Effector CD4-positive, alpha-beta T cell (primary cell): ENCODE data around the gene ACBD4.

Experiments used
- DNase-seq: peaks from one replicate; pipeline ENCODE4 v3.0.0-alpha.2; 2020

The ACBD4 gene

DNA sequence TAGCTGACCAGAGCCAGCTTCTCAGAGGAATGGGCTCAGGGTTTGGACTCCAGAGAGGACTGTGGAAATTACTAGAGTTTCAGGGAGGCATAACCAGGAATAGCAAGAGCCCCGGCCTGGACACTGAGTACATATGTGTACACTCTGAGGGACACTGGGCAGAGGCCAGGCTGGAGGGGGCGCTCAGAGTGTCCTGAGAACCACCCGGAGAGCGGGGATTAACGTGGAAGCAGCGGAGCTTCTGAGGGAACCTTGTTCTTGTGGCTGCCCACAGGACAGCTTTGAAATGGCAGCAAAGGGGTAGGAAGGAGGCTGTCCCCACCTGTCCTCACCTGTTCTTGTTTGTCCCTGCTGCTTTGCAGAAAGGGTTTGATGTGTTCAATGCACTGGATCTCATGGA, 31.0 kb upstream of the ACBD4 start:
- no peak for DNase-seq

DNA sequence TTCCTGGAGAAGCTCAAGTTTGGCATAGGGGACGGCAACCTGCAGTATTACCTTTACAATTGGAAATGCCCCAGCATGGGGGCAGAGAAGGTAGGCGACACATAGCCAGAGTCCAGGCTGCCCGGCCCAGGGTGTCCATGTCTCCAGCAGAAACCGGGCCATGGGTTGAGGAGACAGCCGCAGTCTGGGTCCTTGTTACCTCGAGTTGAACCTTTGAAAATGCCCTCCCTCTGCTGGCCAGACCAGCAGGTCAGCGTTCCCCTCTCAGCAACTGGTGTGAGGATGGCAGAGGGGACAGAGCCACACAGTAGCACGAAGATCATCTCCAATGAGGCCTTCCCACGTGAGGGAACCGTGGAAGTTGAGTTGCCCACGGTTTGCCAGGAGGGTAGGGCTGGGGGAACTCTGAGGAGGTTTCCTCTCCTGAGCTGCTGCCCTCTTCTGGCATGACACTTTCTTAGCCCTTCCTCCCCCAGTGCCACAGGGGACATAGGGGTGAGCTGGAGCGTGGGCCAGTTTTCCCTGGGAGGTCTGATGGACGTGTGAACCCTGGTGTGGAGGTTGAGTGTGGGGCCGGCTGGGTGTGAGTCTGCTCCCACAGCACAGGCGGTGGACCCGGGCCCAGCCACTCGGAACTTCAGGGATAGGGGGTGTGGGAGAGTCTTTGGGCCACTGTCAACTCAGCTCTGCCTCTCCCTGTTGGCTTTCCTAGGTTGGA, 30.4 kb upstream of the ACBD4 start:
- no peak for DNase-seq

DNA sequence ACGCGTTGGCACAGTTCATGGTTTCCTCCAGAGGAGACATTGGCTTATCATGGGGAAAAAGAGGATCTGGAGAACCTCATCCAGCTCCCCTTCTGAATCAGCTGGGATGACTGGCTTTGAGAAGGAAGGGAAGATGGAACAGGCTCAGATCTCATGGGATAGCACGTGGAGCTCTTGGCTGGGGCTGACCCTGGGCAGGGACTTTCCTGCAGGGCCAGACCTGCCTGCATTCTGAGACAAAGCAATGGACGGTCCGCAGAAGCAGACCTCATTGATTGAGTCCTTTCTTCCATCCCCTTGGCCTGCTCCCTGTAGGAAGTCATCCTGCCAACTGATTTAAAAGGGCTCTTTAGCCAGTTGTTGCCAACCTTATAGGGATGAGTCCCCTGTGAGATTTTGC, 29.4 kb upstream of the ACBD4 start:
- DNase-seq: no peak

- no peak for DNase-seq
Measured at GRCh38 chr17:45106582-45106981, 28.9 kb upstream of the ACBD4 start.

DNA sequence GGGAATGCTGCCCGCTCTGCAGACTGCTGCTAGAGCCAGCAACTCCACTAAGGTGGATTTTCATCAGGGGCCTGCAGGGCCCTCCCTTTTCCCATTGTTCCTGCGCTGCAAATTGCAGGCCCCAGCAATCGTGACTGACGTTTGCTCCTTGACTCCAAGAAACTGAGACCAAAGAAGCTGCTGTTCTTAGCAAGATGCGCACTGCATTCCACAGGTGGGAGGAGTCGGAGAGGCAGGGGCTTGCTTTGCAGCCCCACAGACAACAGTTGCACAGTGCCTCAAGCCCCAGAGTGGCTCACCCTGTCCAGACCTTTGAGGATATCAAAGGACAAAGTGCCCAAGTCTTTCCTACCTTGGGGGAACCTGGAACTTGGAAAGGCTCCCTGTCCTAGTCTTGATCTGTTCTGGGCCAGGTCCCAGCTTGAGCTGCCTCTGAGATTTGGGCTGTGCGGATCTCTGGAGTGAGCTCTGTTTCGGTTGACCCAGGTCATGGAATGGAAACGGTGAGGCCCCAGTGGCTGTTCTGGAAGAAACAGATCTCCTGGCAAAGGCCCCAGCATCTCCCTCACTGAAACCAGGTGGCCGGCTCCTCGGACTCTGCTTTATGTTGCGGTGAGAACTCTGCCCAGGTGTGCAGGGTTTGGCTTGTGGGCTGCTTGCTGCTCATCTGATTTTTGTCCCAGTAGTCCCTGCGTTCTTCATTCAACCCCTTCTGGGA, 28.0 kb upstream of the ACBD4 start:
- DNase-seq: no peak

DNA sequence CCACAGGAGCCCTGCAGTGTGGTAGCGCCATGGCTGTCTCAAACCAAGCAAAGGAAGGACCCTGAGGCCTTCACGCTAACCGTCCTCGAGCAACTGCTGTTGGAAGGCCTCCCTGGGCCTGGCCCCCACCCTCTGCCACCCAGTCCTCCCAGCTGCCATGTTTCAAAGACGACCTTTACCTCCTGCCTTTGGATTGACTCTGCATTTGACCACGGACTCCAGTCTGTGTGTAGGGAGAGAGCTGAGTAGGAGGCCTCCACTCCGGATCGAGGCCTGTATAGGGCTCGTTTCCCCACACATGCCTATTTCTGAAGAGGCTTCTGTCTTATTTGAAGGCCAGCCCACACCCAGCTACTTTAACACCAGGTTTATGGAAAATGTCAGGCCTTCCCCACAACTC, 27.4 kb upstream of the ACBD4 start:
- no peak for DNase-seq

GRCh38 chr17:45108595-45109521, 26.6 kb upstream of the ACBD4 start:
- DNase-seq: no peak

GRCh38 chr17:45110676-45111611, 24.5 kb upstream of the ACBD4 start:
- DNase-seq: no peak

DNA sequence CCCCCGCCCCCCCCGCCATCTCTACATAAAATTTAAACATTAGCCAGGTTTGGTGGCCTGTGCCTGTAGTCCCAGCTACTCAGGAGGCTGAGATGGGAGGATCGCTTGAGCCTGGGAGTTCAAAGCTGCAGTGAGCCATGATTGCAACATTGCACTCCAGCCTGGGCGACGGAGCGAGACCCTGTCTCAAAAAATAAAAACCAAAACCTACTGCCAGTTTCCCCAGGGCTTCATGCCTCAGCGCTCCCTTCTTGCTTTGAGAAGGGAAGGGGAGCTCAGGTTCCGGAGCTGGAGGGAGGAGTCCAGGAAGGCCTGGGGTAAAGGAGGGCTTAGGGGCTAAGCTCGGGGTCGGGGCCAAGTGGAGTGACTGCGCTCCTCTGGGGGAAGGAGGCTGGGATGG, 23.6 kb upstream of the ACBD4 start:
- no peak for DNase-seq

DNA sequence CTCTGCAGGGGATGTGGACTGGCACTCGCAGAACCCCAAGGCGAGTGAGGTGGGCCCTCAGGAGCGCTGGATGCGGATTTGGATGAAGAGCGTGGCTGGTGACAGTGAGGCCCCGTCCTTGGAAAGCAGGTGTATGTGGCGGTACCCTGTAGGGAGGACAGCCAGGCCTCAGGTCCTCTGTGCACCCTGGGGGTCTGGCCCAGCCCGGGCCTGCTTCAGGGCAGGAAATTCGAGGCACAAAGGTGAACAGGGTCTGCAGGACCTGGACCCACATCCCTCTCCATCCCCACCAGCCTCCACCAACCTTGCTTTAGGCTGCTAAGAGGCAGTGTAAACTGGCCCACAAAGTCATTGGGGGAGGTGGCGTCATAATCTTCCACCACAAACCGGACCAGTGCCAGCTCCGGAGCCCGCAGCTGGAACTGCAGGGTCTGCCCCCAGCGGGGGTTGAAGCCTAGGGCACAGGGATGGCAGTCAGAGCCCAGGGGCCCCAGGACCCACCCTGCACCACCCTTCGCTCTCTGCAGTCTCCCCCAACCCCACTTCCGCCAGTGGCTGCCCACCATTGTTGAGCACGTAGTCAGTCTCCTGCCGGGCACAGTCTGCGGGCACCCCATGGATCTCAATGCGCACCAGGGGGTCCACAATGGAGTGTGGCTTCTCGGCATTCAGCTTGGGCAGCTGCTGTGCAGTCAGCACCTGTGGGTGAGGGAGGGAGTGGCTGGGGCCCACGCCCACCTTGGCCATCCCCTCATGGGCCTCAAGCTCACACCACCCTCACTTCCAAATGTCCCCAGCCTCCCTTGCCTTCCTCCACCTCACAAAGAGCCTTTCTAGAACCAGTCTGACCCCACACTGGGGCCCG, 22.7 kb upstream of the ACBD4 start:
- DNase-seq: no peak

- no peak for DNase-seq
Measured at GRCh38 chr17:45113424-45113754, 22.1 kb upstream of the ACBD4 start.

- no peak for DNase-seq
Measured at GRCh38 chr17:45114117-45114932, 21.2 kb upstream of the ACBD4 start.

DNA sequence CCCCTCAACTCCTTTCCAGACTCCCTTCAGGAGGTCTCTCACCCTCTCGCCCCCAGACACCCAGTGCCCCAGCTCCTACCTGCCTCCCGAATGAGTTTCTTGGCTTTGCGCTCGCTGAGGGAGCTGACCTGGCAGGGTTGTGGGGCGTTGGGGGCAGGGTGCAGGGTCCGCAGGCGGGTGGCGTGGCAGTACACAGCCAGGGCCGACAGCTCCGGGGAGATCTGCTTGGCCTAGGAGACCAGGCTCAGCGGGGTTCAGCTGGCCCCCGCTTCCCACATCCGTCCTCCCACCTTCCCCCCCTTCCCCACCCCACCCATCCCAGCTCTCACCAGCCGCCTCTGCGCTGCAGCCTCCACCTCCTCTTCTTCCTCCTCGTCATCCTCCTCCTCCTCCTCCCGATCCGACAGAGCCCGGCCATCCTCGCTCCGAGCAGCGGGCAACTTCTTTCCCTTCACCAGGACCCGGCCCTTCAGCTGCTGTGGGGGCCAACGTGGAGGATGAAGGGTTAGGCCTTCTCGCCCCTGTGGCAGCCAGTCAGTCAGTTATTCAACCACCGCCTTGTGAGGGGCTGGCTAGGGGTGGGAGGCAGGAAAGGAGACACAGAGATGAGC, 20.4 kb upstream of the ACBD4 start:
- DNase-seq: no peak

DNA sequence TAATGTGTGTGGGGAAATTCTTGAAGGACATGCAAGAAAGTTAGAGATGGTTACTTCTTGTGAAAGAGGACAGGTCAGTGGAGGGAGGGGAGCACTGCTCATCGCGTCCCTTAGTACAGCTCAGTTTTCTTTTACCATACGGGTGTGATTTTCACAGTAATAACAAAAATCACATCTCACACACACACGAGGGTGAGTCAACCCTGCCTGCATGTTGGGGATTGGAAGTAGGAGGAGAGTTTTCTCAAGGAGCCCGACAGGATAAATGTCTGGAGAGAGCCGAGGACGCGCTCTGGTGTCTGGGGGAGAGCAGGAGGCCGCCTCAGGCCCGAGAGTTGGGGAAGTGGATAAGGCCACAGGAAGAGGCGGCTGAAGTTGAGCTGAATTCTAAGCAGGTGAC, 19.6 kb upstream of the ACBD4 start:
- DNase-seq: no peak

DNA sequence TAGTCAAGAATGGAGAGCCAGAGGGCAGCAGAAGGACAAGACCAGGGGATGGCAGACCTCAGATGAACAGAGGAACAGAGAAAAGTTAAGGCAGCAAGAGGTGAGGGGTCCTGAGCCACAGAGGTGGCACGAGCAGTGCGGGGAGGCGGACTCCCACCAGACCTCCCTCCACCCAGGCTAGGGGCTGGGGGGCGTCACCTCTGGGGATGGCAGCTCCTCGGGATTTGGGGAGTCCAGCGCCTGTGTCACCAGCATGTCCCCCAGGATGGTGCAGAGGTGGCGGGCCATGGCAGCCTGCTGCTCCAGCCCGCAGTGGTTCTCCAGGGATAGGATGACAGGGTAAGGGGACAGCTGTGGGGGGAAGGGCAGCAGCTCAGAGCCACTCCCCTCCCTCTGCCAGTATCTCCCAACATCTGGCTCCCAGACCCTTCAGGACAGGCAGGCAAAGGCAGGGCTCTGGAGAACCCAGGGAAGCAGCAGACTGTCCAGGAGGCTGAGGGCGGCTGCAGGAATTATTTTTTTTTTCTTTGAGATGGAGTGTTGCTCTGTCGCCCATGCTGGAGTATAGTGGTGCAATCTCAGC, 19.0 kb upstream of the ACBD4 start:
- DNase-seq: no peak

GRCh38 chr17:45117334-45117733, 18.2 kb upstream of the ACBD4 start:
- no peak for DNase-seq

- no peak for DNase-seq
Measured at GRCh38 chr17:45117848-45118646, 17.4 kb upstream of the ACBD4 start.

DNA sequence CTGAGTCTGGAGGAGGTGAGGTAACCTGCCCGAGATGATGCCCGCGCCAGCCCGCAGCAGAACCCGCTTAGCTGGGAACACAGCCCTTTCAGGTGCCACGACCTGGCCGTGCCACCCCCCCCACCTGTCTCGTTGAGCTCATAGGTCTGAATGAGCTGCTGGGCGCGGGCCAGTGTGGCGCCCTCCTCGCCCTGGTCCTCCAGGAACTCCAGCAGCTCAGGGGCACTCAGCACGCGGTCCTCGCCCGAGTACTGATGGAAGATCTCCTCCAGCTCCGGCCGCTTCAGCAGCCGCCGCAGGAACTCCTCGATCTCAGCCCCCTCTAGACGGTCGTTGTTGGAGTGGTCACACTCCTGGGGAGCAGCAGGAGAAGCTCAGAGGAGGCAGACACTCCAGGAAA, 16.8 kb upstream of the ACBD4 start:
- DNase-seq: no peak

GRCh38 chr17:45119964-45120363, 15.5 kb upstream of the ACBD4 start:
- DNase-seq: no peak
